Osteocyte (in vitro differentiated cells): ENCODE data around the gene SOBP. TPM values are rescaled to one million over a fixed set of nuclear protein-coding genes. Genes with fewer than 3 reads are reported as not detected.

ENCODE experiments used
- DNase-seq: peaks from one replicate; pipeline ENCODE4 v3.0.0; 2021; ENCODE audit warnings: mixed read lengths; ENCODE audit not compliant: unreplicated experiment; ENCODE audit errors: extremely low spot score
- H3K27ac Mint-ChIP-seq: one replicate; pipeline ENCODE4 v1.8.0; 2021; ENCODE audit warnings: mild to moderate bottlenecking, mixed read lengths; ENCODE audit not compliant: unreplicated experiment
- H3K27me3 Mint-ChIP-seq: one replicate; pipeline ENCODE4 v1.8.0; 2021; ENCODE audit warnings: mixed read lengths; ENCODE audit not compliant: unreplicated experiment
- H3K36me3 Mint-ChIP-seq: one replicate; pipeline ENCODE4 v1.8.0; 2021; ENCODE audit warnings: mixed read lengths; ENCODE audit not compliant: unreplicated experiment
- H3K4me1 Mint-ChIP-seq: one replicate; pipeline ENCODE4 v1.8.0; 2021; ENCODE audit warnings: mixed read lengths; ENCODE audit not compliant: unreplicated experiment
- H3K4me3 Mint-ChIP-seq: one replicate; pipeline ENCODE4 v1.8.0; 2021; ENCODE audit warnings: mild to moderate bottlenecking, moderate library complexity, mixed read lengths; ENCODE audit not compliant: unreplicated experiment
- H3K9me3 Mint-ChIP-seq: one replicate; pipeline ENCODE4 v1.8.0; 2021; ENCODE audit warnings: mixed read lengths; ENCODE audit not compliant: unreplicated experiment
- total RNA-seq: library from RNA; stranded (reverse); gene quantifications from 2 replicates; pipeline ENCODE4 v1.2.1, GENCODE V29; 2021
- TF ChIP-seq, protein P1 (sequence below): fragments of 200-600 bp; sonication (generic); IDR thresholded peaks from 2 replicates; pipeline ENCODE4 v1.5.0; 2021; ENCODE audit warnings: antibody characterized with exemption, mild to moderate bottlenecking, moderate library complexity

The SOBP gene
- total RNA-seq, 1 donor from 2014 or later, result 7.4 TPM

DNA sequence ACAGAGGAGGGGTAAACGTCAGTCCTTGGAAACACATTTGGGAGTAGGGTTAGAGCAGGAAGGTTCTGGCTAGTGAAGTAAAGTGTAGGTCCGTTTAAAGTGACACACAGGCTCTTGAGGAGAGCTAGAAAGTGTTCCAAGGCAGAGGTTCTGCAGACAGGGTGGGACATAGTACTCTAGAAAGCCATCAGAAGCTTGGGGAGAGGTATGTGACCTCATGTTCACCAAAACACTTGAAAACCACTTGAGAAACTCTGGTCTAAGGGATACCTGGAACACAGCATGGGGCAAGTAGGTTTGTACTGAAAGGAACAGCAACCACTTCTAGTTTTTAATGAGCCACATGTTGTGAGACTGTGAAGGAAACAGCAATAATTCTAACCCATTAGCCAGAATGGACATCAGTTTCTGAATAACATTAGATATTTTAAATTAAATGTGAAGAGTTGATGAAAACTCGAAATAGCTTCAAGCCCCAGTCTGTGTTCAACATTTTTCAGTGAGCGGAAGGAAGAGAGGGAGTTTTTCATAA, 49.0 kb downstream of the SOBP start:
- no peak overlapping the region for H3K4me3 Mint-ChIP-seq
- no peaks in the 10 kb centered on the region for H3K27me3 Mint-ChIP-seq
- H3K9me3 Mint-ChIP-seq, result no peaks in the 10 kb centered on the region
- peaks cover 9% of the 10 kb centered on the region for H3K4me1 Mint-ChIP-seq
- no peaks in the 10 kb centered on the region for H3K36me3 Mint-ChIP-seq
- TF ChIP-seq, protein P1, sequence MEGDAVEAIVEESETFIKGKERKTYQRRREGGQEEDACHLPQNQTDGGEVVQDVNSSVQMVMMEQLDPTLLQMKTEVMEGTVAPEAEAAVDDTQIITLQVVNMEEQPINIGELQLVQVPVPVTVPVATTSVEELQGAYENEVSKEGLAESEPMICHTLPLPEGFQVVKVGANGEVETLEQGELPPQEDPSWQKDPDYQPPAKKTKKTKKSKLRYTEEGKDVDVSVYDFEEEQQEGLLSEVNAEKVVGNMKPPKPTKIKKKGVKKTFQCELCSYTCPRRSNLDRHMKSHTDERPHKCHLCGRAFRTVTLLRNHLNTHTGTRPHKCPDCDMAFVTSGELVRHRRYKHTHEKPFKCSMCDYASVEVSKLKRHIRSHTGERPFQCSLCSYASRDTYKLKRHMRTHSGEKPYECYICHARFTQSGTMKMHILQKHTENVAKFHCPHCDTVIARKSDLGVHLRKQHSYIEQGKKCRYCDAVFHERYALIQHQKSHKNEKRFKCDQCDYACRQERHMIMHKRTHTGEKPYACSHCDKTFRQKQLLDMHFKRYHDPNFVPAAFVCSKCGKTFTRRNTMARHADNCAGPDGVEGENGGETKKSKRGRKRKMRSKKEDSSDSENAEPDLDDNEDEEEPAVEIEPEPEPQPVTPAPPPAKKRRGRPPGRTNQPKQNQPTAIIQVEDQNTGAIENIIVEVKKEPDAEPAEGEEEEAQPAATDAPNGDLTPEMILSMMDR, result no peak
- no peak overlapping the region for H3K27ac Mint-ChIP-seq
- no peak for DNase-seq

DNA sequence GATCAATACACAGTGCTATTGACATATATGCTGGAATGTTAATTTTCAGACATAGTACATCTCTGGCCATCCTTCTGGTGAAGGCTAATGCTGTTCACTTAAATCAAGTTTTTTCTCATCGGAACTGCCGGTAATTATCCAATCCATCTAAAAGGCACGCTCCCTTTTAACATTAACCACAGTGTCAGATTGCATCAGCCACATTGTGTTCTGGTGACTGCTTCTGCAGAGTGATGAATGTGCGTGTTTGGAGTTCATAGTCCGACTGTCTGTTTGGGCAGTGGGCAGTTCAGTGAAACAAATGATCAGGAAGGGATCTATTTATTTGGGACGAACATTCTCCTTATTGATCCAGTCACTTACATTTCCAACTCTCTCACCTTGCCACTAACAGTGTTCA, 49.5 kb downstream of the SOBP start:
- H3K4me1 Mint-ChIP-seq, result peaks cover 7% of the 10 kb centered on the region
- H3K9me3 Mint-ChIP-seq, result no peaks in the 10 kb centered on the region
- no peaks in the 10 kb centered on the region for H3K36me3 Mint-ChIP-seq
- no peak overlapping the region for H3K27ac Mint-ChIP-seq
- H3K4me3 Mint-ChIP-seq, result no peak overlapping the region
- DNase-seq, result no peak
- TF ChIP-seq, protein P1, result no peak
- H3K27me3 Mint-ChIP-seq, result no peaks in the 10 kb centered on the region

DNA sequence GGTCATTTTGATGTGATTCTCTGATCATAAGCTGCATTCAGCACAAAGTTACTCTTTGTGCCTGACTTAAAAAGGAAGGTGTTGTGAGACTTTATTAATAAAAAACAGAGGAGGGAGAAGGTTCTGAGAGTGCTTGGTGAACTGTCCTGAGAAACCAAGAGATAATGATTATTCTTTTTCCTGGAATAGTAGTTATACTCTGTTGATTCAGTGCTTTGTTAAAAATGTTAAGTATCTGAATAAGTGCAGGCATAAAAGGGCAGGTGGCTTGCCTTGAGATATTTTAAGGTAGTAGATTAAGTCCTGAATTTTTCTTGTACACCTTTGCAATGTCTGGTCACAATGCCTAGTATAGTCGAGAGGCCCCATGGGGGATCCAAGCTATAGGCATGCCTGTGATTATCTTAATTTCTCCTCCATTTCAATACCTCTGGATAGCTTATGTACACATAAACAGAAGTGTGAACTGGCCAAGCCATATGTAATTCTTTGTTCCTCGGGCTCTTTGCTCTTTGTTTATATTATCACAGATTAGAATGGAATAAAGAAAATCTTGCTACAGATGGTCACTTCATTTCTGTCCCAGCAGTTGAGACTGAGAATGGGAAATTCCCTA, 50.0 kb downstream of the SOBP start:
- Mint-ChIP-seq H3K27me3 (no peaks in the 10 kb centered on the region), H3K4me1 (peaks cover 1% of the 10 kb centered on the region), H3K9me3 (no peaks in the 10 kb centered on the region), H3K36me3 (no peaks in the 10 kb centered on the region), H3K4me3 (no peak overlapping the region), H3K27ac (no peak overlapping the region)
- TF ChIP-seq, protein P1, result no peak
- no peak for DNase-seq

DNA sequence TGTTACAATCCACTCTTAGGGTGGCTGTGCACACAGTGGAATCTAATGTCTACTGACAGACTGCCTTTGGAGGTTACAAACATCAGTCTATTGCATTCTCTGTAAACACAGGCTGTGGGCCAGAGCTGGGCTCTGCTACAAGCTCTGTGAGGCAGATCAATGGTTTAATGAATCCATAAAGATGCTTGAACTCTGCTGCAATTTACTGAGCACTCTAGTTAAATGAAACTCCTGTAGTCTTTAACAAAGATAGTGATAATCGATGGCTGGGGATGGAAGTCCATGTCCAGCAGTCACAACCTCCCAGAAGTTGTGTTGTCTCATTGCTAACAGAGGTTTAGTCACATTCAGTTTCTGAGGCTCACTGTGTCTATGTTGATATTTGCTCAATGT, 50.5 kb downstream of the SOBP start:
- Mint-ChIP-seq H3K4me3 (no peak overlapping the region), H3K36me3 (no peaks in the 10 kb centered on the region), H3K4me1 (peaks cover 1% of the 10 kb centered on the region), H3K27me3 (no peaks in the 10 kb centered on the region), H3K9me3 (no peaks in the 10 kb centered on the region), H3K27ac (no peak overlapping the region)
- no peak for DNase-seq
- TF ChIP-seq, protein P1, result no peak

DNA sequence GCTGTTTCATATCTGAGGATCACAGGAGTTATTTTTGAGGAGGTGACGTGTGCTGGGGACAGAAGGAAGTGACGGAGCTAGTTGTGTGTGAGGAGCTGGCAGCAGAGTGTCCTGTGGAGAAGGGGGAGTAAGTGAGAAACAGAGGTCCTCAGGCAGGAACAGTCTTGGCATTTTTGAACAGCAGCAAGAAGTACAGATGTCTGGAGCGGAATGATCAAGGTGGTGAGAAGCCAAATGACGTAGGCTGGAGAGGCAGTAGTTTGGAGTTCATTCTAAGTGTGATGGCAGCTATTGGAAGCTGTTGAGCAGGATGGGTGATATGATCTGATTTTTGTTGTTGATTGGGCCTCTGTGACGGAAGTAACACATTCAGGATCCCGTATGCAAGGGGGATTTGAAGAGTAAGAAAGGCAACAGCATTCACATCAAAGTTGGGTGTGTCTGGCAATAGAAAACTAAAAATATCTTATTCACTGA, 52.3 kb downstream of the SOBP start:
- Mint-ChIP-seq H3K4me1 (peaks cover 6% of the 10 kb centered on the region), H3K27me3 (no peaks in the 10 kb centered on the region), H3K36me3 (no peaks in the 10 kb centered on the region), H3K4me3 (no peak overlapping the region), H3K9me3 (no peaks in the 10 kb centered on the region), H3K27ac (no peak overlapping the region)
- TF ChIP-seq, protein P1, result no peak
- no peak for DNase-seq
